Large intestine (tissue), 3 donors: ENCODE measurements around the gene IL17REL. TPM values are rescaled to one million over a fixed set of nuclear protein-coding genes. Genes with fewer than 3 reads are reported as not detected.

ENCODE experiments used
- DNase-seq, 2 donors: peaks; one replicate each; pipeline versions ENCODE4 v3.0.0 to v3.0.0-alpha.2; 2013
- H3K27ac ChIP-seq: one replicate; pipeline ENCODE4 v1.5.1; 2013; ENCODE audit warnings: low read length
- H3K27me3 ChIP-seq: 2 replicates; pipeline ENCODE4 v1.6.1; 2013; ENCODE audit warnings: low read length; ENCODE audit not compliant: control insufficient read depth, insufficient read depth
- H3K36me3 ChIP-seq: 2 replicates; pipeline ENCODE4 v1.6.1; 2013; ENCODE audit warnings: low read length; ENCODE audit not compliant: control insufficient read depth, insufficient read depth
- H3K4me1 ChIP-seq: one replicate; pipeline ENCODE4 v1.6.1; 2013; ENCODE audit warnings: low read length; ENCODE audit not compliant: control insufficient read depth, insufficient read depth
- H3K4me3 ChIP-seq: one replicate; pipeline ENCODE4 v1.5.1; 2013; ENCODE audit warnings: low read length
- H3K9me3 ChIP-seq: one replicate; pipeline ENCODE4 v1.6.1; 2013; ENCODE audit warnings: mild to moderate bottlenecking, low read depth, low read length, moderate library complexity; ENCODE audit not compliant: control insufficient read depth
- WGBS: methylation state at CpG from one replicate; pipeline ENCODE4 v1.1.5; 2013; ENCODE audit warnings: low lambda C conversion rate; ENCODE audit not compliant: insufficient coverage; 5-methylcytosine and 5-hydroxymethylcytosine counted together
- polyA plus RNA-seq: library from polyadenylated mRNA; unstranded; fragments of 120-200 nt; gene quantifications from one replicate; pipeline ENCODE4 v1.2.1, GENCODE V29; 2013

The IL17REL gene
- polyA plus RNA-seq, 1 donor: 0.31 TPM

DNA sequence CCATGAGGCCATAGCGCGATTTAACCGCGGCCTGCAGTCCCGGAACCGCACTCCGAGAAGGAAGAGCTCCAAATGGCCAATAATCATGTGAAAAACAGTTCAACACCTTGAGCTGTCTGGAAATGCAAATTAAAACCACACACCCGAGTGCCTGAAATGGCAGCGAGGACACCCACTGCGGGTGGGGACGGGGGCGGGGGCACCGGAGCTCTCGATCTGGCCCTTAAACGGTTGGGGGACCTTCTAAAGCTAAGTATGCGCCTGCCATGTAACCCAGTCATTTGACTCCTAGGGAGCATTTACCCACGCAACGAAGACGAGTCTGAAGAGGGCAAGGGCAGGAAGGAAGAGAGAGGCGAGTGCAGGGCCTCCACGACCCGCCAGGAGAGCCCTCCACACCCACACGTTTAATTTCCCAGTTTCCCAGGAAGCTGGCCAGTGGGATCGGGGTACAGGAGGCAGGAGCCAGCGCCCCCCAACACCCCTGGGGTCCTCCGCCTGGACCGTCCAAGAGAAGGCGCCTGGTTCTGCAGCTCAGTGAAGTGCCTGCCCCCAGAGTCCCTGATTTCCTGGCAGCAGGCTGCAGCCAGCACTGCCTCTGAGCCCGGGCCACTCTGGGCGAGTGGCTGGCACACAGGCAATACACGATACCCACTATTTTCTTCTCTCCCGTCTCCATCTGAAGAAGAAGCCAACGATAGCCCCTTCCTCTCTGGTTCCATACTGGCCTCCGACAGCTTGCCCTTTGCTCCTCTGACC, 43.8 kb upstream of the IL17REL start:
- Histone ChIP-seq H3K36me3 (no peaks in the 10 kb centered on the region), H3K27me3 (peaks cover 46% of the 10 kb centered on the region), H3K4me3 (no peak overlapping the region), H3K4me1 (no peaks in the 10 kb centered on the region), H3K9me3 (no peaks in the 10 kb centered on the region), H3K27ac (no peak overlapping the region)
- WGBS: no CpG with 5 or more reads among the region's 34 CpGs
- DNase-seq: no peak

- Histone ChIP-seq H3K4me3 (no peak overlapping the region), H3K27ac (no peak overlapping the region), H3K9me3 (no peaks in the 10 kb centered on the region), H3K27me3 (peaks cover 21% of the 10 kb centered on the region), H3K36me3 (no peaks in the 10 kb centered on the region), H3K4me1 (no peaks in the 10 kb centered on the region)
- WGBS: no CpG with 5 or more reads among the region's 18 CpGs
- DNase-seq: no peak
Observed at GRCh38 chr22:50053861-50054260, 41.3 kb upstream of the IL17REL start.

GRCh38 chr22:50051930-50052329, 39.4 kb upstream of the IL17REL start:
- H3K36me3 ChIP-seq: no peaks in the 10 kb centered on the region
- H3K27ac ChIP-seq: no peak overlapping the region
- H3K4me1 ChIP-seq: no peaks in the 10 kb centered on the region
- WGBS: 100% methylated on average over 1 of the region's 18 CpGs
- no peak for DNase-seq
- peaks cover 8% of the 10 kb centered on the region for H3K27me3 ChIP-seq
- H3K9me3 ChIP-seq: no peaks in the 10 kb centered on the region
- H3K4me3 ChIP-seq: no peak overlapping the region

DNA sequence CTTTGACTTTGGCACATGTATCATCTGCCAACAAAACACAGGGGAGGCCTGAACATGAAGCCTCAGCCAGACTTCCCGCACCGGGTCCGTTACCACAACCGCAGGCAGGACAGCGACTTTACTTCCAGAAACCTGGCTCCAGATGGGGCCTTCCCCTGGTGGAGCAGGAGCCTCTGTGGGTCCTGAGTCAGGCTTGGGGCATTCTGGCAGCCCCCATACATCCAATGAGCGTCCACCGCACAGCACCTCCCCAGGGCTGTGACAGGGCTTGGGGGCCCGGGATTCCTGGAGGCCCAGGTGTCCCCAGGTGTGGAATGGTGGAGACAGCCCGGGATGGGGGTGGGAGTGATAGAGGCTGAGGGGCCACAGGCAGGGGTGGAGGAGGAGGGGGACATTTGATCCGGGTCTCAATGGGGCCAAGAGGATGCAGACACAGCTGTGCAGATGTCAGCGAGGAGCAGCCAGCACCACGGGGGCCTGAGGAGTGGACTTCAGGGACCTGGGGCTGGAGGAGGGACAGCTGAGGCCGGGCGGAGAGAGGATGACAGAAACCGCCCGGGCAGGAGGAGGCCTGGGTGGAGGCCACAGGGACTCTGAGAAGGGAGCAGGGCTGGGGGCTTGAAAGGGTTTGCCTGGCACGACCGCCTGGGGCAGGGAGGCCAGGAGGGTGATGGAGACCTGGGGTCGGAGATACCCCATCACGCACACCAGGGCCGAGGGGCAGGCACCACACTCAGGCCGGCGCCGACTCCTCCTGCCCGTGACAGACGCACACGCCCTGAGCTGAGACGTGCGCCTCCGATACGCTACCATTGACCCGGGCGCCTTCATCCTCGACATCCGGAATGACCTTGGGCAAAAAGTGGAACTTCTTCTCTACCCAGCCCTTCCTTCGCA, 37.0 kb upstream of the IL17REL start:
- no peaks in the 10 kb centered on the region for H3K4me1 ChIP-seq
- no peak for DNase-seq
- H3K27ac ChIP-seq: no peak overlapping the region
- H3K4me3 ChIP-seq: no peak overlapping the region
- no peaks in the 10 kb centered on the region for H3K9me3 ChIP-seq
- no peaks in the 10 kb centered on the region for H3K36me3 ChIP-seq
- WGBS: no CpG with 5 or more reads among the region's 36 CpGs
- H3K27me3 ChIP-seq: peaks cover 3% of the 10 kb centered on the region

DNA sequence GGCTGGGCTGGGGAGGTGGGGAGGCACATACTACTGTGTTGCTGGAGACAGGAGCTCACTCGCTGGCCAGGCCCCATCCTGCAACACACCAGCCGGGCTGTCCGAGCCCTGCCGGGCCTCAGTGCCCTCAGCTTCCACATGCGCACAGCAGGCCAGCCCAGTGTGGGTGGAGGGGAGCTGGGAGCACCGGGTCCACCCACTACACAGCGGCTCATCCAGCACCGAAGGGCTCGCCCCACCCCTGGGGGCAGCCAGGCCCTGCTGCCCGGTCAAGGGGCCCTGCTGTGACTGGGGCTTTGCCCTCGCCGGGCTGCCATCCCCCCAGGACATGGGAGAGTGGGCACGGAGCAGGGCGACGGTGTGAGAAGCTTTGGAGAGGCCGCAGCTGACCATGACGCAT, 36.3 kb upstream of the IL17REL start:
- no peak overlapping the region for H3K4me3 ChIP-seq
- no CpG with 5 or more reads among the region's 17 CpGs for WGBS
- no peaks in the 10 kb centered on the region for H3K9me3 ChIP-seq
- no peaks in the 10 kb centered on the region for H3K27me3 ChIP-seq
- DNase-seq: no peak
- no peaks in the 10 kb centered on the region for H3K4me1 ChIP-seq
- H3K27ac ChIP-seq: no peak overlapping the region
- H3K36me3 ChIP-seq: no peaks in the 10 kb centered on the region

DNA sequence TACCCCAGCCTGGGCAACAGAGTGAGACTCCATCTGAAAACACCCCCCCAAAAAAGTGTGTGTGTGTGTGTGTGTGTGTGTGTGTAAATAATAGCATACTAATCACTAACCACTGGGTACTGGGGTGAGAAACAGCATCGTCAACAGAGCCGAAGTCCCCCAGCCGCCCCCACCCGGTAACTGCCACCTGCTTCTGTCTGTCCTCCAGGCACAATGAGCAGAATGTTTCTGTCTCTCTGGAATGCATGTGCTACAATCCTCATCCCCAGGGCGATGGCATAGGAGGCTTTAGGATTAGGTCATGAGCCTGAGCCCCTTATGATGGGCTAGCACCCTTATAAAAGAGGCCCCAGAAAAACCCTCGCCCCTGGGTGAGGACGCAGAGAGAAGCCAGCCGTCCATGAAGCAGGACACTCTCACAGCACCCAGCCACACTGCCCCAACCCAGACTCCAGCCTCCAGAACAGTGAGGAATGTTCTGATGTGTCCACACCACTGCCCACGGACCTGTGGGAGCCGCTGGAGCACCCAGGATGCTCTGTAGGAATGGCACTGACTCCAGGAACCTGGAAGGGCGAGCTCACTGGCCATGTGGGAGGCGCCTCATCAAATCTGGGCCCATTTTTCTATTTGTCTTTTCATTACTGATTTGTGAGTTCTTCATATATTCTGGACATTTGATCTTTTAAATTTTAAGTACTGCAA, 35.6 kb upstream of the IL17REL start:
- Histone ChIP-seq H3K36me3 (no peaks in the 10 kb centered on the region), H3K27me3 (no peaks in the 10 kb centered on the region), H3K4me3 (no peak overlapping the region), H3K27ac (no peak overlapping the region), H3K9me3 (no peaks in the 10 kb centered on the region), H3K4me1 (no peaks in the 10 kb centered on the region)
- DNase-seq: no peak
- WGBS: no CpG with 5 or more reads among the region's 12 CpGs

- no CpG with 5 or more reads among the region's 16 CpGs for WGBS
- no peak overlapping the region for H3K4me3 ChIP-seq
- no peaks in the 10 kb centered on the region for H3K36me3 ChIP-seq
- H3K9me3 ChIP-seq: no peaks in the 10 kb centered on the region
- no peaks in the 10 kb centered on the region for H3K4me1 ChIP-seq
- H3K27ac ChIP-seq: no peak overlapping the region
- no peaks in the 10 kb centered on the region for H3K27me3 ChIP-seq
- DNase-seq: no peak
Observed at GRCh38 chr22:50047346-50047745, 34.8 kb upstream of the IL17REL start.

GRCh38 chr22:50046481-50047245, 34.1 kb upstream of the IL17REL start:
- no peak overlapping the region for H3K27ac ChIP-seq
- H3K9me3 ChIP-seq: no peaks in the 10 kb centered on the region
- no CpG with 5 or more reads among the region's 27 CpGs for WGBS
- no peak overlapping the region for H3K4me3 ChIP-seq
- H3K27me3 ChIP-seq: no peaks in the 10 kb centered on the region
- H3K36me3 ChIP-seq: no peaks in the 10 kb centered on the region
- DNase-seq: no peak
- no peaks in the 10 kb centered on the region for H3K4me1 ChIP-seq

DNA sequence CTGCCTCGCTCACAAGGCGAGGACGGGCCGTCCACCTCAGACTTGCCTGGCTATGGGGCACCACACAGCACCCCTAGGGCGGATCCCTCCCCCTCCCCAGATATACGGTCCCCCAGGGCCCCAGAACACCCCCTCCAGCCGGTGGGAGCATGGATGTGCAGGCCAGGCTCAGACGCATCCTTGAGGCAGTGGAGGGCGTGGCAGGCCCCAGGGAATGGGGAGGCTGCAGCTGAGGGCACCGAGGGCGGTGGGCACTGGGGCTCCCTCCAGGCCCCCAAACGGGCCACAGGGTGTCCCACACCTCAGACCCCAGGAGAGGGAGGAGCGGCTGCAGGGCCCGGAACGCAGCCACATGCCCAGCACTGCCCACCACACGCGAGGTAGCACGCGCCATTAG, 33.5 kb upstream of the IL17REL start:
- no peaks in the 10 kb centered on the region for H3K4me1 ChIP-seq
- no peak overlapping the region for H3K4me3 ChIP-seq
- no CpG with 5 or more reads among the region's 19 CpGs for WGBS
- no peak for DNase-seq
- H3K36me3 ChIP-seq: no peaks in the 10 kb centered on the region
- H3K27me3 ChIP-seq: no peaks in the 10 kb centered on the region
- H3K9me3 ChIP-seq: no peaks in the 10 kb centered on the region
- no peak overlapping the region for H3K27ac ChIP-seq
